Stimulated activated effector memory CD8-positive, alpha-beta T cell treated with anti-CD3 and anti-CD28 coated beads, Interleukin-12 subunit alpha, Interleukin-12 subunit beta, amount 100 ng/mL, for 72 hours (primary cell): ENCODE results near the gene FAM193B.

Source experiments
- ATAC-seq: fragments of 150-1000 bp; cut with Tn5 transposase; 2 replicates; pipeline ENCODE4 v1.10.0; 2021
- DNase-seq, 2 donors: peaks; one replicate each; pipeline ENCODE4 v3.0.0; 2021 to 2022; ENCODE audit warnings: low spot score in 2 of 2
- H3K27ac Mint-ChIP-seq: one replicate; pipeline ENCODE4 v1.8.0; 2022; ENCODE audit warnings: mild to moderate bottlenecking, mixed read lengths
- H3K36me3 Mint-ChIP-seq: one replicate; pipeline ENCODE4 v1.8.0; 2022; ENCODE audit warnings: mild to moderate bottlenecking, mixed read lengths
- H3K4me1 Mint-ChIP-seq: one replicate; pipeline ENCODE4 v1.8.0; 2022; ENCODE audit warnings: mixed read lengths
- H3K4me3 Mint-ChIP-seq: one replicate; pipeline ENCODE4 v1.8.0; 2022; ENCODE audit warnings: mild to moderate bottlenecking, mixed read lengths
- H3K9me3 Mint-ChIP-seq: one replicate; pipeline ENCODE4 v1.8.0; 2022; ENCODE audit warnings: mixed read lengths

FAM193B gene

GRCh38 chr5:177496070-177496726 is 58.2 kb downstream of the FAM193B start:
- peak overlapping the region; percentile 78 for H3K4me3 Mint-ChIP-seq
- peak overlapping the region; percentile 54 for H3K27ac Mint-ChIP-seq
- H3K4me1 Mint-ChIP-seq: peaks cover 50% of the 10 kb centered on the region
- H3K36me3 Mint-ChIP-seq: peaks cover 22% of the 10 kb centered on the region
- no peak for ATAC-seq
- H3K9me3 Mint-ChIP-seq: no peaks in the 10 kb centered on the region
- DNase-seq: peak in 1 of 2 donors; percentile 63

- Mint-ChIP-seq H3K4me1 (peaks cover 52% of the 10 kb centered on the region), H3K4me3 (peak overlapping the region; percentile 78), H3K36me3 (peaks cover 29% of the 10 kb centered on the region), H3K9me3 (no peaks in the 10 kb centered on the region), H3K27ac (no peak overlapping the region)
- DNase-seq: no peak
- no peak for ATAC-seq
Observed at GRCh38 chr5:177495243-177496060, 58.9 kb downstream of the FAM193B start.

GRCh38 chr5:177494346-177495195 is 59.8 kb downstream of the FAM193B start:
- peak; percentile 59 for ATAC-seq
- Mint-ChIP-seq H3K9me3 (no peaks in the 10 kb centered on the region), H3K27ac (peak overlapping the region; percentile 69), H3K4me1 (peaks cover 59% of the 10 kb centered on the region), H3K4me3 (peak overlapping the region; percentile 78), H3K36me3 (peaks cover 36% of the 10 kb centered on the region)
- no peak for DNase-seq

GRCh38 chr5:177493795-177494345 is 60.5 kb downstream of the FAM193B start:
- peak overlapping the region; percentile 78 for H3K4me3 Mint-ChIP-seq
- H3K27ac Mint-ChIP-seq: peak overlapping the region; percentile 69
- H3K4me1 Mint-ChIP-seq: peaks cover 57% of the 10 kb centered on the region
- H3K36me3 Mint-ChIP-seq: peaks cover 39% of the 10 kb centered on the region
- ATAC-seq (no peak), DNase-seq (no peak)
- no peaks in the 10 kb centered on the region for H3K9me3 Mint-ChIP-seq

GRCh38 chr5:177492841-177493240 is 61.5 kb downstream of the FAM193B start:
- Mint-ChIP-seq H3K27ac (peak overlapping the region; percentile 54), H3K4me3 (no peak overlapping the region), H3K9me3 (no peaks in the 10 kb centered on the region), H3K36me3 (peaks cover 40% of the 10 kb centered on the region), H3K4me1 (peaks cover 47% of the 10 kb centered on the region)
- no peak for DNase-seq
- ATAC-seq: no peak

GRCh38 chr5:177491983-177492746 is 62.2 kb downstream of the FAM193B start:
- peaks cover 44% of the 10 kb centered on the region for H3K4me1 Mint-ChIP-seq
- no peak for ATAC-seq
- no peaks in the 10 kb centered on the region for H3K9me3 Mint-ChIP-seq
- no peak overlapping the region for H3K4me3 Mint-ChIP-seq
- DNase-seq: no peak
- H3K36me3 Mint-ChIP-seq: peaks cover 46% of the 10 kb centered on the region
- peak overlapping the region; percentile 54 for H3K27ac Mint-ChIP-seq

- DNase-seq (no peak), ATAC-seq (peak; percentile 29)
- H3K4me3 Mint-ChIP-seq: no peak overlapping the region
- peaks cover 53% of the 10 kb centered on the region for H3K36me3 Mint-ChIP-seq
- peak overlapping the region; percentile 67 for H3K27ac Mint-ChIP-seq
- H3K9me3 Mint-ChIP-seq: no peaks in the 10 kb centered on the region
- peaks cover 43% of the 10 kb centered on the region for H3K4me1 Mint-ChIP-seq
Observed at GRCh38 chr5:177491429-177491945, 62.9 kb downstream of the FAM193B start.

GRCh38 chr5:177490992-177491391 is 63.4 kb downstream of the FAM193B start:
- peaks cover 58% of the 10 kb centered on the region for H3K36me3 Mint-ChIP-seq
- ATAC-seq (no peak), DNase-seq (no peak)

GRCh38 chr5:177490311-177490991 is 63.9 kb downstream of the FAM193B start:
- DNase-seq: no peak
- H3K9me3 Mint-ChIP-seq: no peaks in the 10 kb centered on the region
- H3K36me3 Mint-ChIP-seq: peaks cover 61% of the 10 kb centered on the region
- H3K4me1 Mint-ChIP-seq: peaks cover 35% of the 10 kb centered on the region
- no peak for ATAC-seq
- H3K27ac Mint-ChIP-seq: peak overlapping the region; percentile 67
- H3K4me3 Mint-ChIP-seq: no peak overlapping the region

More at GRCh38 chr5:177490992-177491391, 63.4 kb downstream of the FAM193B start:
- Mint-ChIP-seq H3K9me3 (no peaks in the 10 kb centered on the region), H3K4me3 (no peak overlapping the region), H3K27ac (peak overlapping the region; percentile 67), H3K4me1 (peaks cover 38% of the 10 kb centered on the region)

- DNase-seq: no peak
- no peak for ATAC-seq
- H3K36me3 Mint-ChIP-seq: peaks cover 74% of the 10 kb centered on the region
- H3K9me3 Mint-ChIP-seq: no peaks in the 10 kb centered on the region
- H3K27ac Mint-ChIP-seq: no peak overlapping the region
- peaks cover 33% of the 10 kb centered on the region for H3K4me1 Mint-ChIP-seq
- H3K4me3 Mint-ChIP-seq: no peak overlapping the region
Observed at GRCh38 chr5:177489119-177489716, 65.1 kb downstream of the FAM193B start.

- Mint-ChIP-seq H3K4me3 (no peak overlapping the region), H3K4me1 (peaks cover 24% of the 10 kb centered on the region), H3K9me3 (no peaks in the 10 kb centered on the region), H3K27ac (no peak overlapping the region), H3K36me3 (peaks cover 74% of the 10 kb centered on the region)
- DNase-seq (no peak), ATAC-seq (no peak)
Observed at GRCh38 chr5:177487975-177488374, 66.4 kb downstream of the FAM193B start.

- ATAC-seq (no peak), DNase-seq (no peak)
- Mint-ChIP-seq H3K4me1 (peaks cover 19% of the 10 kb centered on the region), H3K27ac (no peak overlapping the region), H3K9me3 (no peaks in the 10 kb centered on the region), H3K36me3 (peaks cover 72% of the 10 kb centered on the region), H3K4me3 (no peak overlapping the region)
Observed at GRCh38 chr5:177487144-177487543, 67.2 kb downstream of the FAM193B start.

- no peaks in the 10 kb centered on the region for H3K9me3 Mint-ChIP-seq
- no peak overlapping the region for H3K27ac Mint-ChIP-seq
- H3K4me1 Mint-ChIP-seq: peaks cover 19% of the 10 kb centered on the region
- ATAC-seq (no peak), DNase-seq (no peak)
- H3K4me3 Mint-ChIP-seq: no peak overlapping the region
- H3K36me3 Mint-ChIP-seq: peaks cover 69% of the 10 kb centered on the region
Observed at GRCh38 chr5:177486256-177486655, 68.1 kb downstream of the FAM193B start.
